HG03135 (cell line): ENCODE data around the gene ABCA1.

ENCODE experiments used
- ATAC-seq: cut with Tn5 transposase; IDR thresholded peaks from one replicate; pipeline ENCODE4 v1.9.1; 2021; ENCODE audit warnings: mild to moderate bottlenecking, moderate library complexity; ENCODE audit not compliant: unreplicated experiment

Gene ABCA1

DNA sequence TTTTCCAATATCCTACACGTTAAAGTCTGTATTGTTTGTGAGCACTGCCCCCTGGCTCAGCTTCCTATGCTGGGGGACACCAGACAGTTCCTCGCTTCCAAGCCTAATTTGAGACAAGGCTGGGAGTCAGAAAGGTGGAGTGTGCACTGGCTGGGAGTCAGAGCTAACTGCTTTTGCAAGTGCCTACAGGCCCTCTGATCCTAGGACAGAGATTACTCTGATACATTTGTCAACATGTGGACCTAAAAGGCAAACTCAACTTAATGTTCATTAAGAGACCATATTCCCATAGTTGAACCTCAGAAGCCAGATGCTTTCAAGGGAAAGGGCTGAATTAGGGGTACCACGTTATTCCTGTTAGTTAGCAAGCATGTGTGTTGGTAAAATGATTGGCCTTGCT is 83.2 kb downstream of the ABCA1 start:
- no peak for ATAC-seq

DNA sequence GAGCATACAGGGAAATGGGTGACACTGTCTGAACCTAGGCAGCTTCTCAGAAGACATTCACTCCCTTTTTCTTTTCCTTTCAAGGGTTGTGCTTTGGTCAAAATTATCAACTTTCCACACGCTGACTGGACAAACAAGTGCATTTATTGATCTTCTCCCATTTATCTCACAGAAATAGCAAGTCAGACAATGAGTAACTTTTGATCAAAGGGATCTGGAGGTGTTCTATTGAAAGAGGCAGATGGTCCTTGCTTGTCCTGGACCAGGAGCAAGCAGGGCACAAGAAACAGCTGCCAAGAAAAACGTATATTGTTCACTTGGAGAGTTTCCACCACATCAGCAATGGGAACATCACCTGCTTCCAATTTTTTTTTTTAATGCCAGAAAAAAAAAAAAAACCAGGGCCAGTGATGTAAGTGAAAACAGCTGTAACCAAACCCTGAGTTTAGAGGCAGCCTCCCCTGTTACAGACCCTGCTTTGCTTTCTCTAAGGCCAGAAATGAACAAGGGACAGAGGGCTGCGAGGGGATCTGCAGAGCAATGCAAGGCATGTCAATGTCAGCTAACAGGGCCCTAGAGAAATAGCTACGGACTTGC is 84.2 kb downstream of the ABCA1 start:
- no peak for ATAC-seq

DNA sequence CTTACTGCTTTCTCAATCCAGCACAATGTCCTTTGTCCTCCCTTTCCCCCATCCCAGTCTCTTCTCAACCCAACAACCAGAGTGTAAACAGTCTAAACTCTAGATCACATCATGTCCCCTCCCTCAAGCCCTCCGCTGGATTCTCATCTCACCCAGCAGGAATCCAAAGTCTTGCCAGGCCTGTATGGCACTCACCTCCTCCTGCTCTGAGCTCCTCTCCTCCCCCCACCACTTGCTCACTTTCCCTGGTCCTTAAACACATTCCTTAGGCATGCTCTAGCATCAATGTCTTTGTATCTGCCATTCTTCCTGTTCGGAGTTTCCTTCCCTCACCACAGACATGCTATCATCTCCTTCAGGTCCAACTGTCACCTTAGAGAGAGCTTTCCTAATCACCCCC is 85.3 kb downstream of the ABCA1 start:
- no peak for ATAC-seq

DNA sequence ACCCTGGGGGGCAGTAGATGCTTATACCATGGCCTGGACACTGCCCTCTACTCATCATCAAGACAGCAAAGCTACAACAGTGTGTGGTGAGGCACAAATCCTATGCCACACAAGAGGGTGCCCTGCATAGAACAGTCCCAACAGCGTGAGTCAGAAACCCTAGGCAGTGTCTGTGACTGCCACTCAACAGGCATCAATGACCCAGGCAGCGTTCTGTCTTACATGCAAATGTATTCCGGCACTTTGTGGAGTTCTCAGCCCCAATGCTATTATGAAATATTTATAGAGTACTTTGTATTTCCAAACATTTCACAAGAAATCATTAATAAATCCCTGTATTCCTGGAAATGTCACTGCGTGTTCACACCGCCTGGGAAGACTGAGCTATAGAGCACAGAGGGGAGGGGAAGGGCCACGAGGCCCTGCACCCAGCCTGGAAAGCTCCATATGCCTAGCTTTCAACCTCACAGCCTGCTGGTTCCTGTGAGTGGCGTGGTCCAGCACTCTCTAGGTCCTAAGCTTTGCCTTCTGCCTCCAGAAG is 86.3 kb downstream of the ABCA1 start:
- ATAC-seq, result no peak

DNA sequence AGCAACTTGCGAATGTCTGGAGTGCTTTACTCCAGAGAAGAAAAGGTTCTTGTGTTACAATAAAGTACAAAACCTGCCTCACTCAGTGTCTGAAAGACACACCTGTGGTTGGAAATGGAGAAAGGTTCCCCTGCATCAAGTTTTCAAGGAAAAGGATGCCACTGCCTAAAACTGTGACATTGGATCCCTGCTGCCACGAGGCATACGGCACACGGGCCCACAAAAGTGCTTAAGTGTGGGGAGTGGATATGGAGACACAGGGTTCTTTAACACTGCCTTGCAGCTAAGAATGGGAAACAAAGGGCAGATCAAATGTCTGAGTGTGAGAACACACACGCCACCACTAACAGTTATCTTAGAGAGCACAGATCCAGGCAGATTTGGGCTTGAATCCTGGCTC is 89.0 kb downstream of the ABCA1 start:
- no peak for ATAC-seq

DNA sequence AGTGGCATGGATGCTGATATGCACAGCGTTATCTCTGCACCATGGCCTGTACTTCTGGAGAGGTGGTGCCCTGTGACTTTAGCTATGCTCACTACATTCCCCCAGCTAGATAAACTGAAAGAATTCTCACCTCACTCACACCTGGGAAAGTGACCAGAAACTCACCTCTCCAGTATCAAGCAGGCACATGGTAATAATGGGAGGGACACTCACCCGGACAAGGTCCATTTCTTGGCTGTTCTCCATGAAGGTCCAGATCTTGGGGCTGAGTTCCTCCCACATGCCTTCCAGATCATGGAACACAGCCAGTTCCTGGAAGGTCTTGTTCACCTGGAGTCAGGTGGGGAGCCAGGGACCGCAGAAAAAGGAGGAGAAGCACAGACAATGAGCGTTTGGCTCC is 91.2 kb downstream of the ABCA1 start:
- peak; percentile 21 for ATAC-seq

DNA sequence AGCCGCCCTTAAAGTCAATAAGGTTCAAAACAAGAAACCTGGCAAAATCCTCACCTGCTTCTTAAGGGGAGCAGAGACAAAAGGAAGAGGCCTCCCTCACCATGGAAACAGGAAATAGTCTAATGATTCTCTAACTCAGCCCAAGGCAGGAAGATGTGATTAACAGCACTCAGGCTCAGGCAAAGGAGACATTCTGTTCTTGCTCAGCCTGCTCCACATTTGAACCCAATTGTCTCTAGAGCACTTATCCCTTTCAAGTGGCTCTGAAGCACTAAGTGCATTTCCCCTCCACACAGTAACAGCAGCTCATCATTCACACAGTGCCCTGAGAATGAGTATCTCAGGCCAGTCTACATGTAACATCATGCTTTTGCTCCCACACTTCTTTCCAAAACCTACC is 91.7 kb downstream of the ABCA1 start:
- ATAC-seq, result peak; percentile 86

DNA sequence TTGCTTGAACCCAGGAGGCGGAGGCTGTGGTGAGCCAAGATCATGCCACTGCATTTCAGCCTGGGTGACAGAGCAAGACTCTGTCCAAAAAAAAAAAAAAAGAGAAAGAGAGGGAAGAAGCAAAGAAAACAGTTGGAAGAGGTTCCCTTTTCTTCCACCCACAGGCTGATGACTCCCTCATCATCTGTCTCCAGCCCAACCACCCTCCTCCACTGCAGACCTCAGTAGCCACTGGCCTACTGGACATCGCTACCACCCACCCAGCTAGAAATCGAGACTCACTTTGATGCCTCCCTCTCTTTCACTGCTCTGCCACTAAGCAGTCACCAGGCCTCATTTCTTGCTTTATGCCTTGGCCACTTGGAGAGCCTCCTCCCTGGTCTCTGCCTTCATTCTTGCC is 92.8 kb downstream of the ABCA1 start:
- ATAC-seq, result no peak

DNA sequence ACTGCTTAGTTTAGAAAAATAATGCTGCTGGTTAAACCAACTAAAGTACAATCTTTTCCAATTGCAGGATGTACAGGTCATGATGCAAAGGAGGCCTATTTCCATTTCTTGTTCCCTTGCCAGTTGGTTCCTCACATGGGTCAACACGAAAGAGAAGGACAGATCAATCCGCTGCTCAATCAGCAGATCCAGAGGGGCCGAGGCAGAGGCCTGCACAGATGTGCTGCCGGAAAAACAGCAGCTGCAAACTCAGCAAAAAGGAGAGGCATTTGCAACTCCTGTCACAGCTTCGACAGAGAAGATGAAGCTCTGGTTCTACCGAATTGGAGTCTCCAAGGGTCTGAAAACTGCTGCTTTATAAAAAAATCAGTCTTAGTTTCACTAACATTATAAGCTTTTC is 94.3 kb downstream of the ABCA1 start:
- ATAC-seq, result no peak

DNA sequence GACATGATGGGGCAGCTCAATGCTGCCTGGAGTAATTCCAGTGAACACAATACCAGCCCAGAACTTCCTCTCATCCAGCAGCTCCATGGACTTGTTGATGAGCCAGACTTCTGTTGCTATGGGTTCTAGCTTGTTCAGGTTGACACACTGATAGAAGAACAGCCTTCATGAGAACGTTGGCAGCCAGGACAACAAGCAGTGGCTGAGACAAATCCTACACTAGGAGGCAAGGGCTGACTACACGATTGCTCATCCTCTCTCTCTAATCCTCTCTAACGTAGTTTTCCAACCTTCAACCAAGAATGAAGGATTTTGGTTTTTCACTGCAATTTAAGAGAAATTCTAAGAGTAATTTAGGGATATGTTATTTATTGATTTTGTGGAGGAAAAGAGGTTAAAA is 96.3 kb downstream of the ABCA1 start:
- ATAC-seq, result no peak

DNA sequence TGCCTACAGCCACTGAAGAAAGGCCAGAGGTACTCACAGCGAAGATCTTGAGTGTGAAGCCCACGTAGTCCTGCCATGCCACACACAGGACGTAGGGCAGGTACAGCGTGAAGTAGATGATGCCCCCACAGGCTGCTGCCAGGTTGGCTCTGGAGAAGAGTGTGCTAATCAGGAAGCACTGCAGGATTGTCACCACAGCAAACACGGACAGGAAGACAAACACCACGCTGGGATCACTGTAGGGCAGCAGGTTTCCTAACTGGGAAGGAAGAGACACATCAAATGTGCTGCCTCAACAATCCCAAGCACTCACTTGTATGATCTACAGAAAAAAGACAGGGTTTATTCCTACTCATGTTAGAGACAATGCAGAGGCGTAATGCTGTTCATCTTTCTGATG is 101.0 kb downstream of the ABCA1 start:
- ATAC-seq, result no peak

DNA sequence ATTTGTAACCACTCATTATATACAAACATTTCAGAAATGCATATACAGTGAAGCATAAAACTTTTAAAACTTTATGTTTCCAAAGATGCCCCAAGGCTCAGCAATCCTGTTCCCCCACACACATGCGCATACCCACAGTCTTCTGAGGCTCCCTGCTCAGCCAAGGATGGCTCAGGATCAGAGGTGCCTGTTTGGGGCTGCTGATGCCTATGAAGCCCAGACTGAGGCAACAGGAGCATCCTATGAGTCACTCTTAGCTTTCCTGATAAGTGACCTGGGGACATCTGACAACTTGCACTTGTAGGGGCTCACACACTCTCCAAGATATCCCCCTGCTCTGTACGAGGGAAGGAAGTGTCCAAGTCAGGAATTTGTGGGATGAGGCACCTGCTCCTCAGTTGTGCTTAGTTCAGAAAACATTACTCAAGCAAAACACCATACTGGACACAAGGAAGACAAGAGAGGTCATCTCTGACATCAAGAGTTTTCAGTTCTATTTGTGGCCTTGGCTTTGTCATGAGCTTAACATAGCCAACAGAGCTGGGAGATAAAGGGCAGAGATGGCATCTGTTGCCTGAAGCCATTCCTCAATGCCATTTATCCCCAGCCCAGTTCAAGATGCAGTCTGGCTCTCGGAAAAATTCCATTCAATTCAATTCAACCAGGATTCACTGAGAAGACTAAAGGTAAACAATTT is 101.7 kb downstream of the ABCA1 start:
- ATAC-seq, result no peak

DNA sequence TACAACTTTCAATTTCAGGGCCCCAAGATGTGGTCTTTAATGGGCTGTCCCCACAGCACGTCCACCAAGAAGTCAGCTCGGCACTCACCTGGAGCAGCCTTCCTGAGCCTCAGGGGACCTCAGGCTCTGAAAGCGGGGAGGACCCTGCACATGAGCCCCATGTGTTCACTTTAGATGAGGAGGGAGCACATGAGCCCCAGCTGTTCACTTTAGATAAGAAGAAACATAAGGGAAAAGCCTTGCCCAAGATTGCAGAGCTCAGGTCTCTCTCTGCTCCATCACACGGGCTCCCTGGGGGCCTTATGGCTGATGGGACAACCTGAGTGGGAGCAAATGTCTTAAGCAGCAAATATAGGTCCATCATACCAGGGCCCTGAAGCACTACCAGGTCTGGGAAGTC is 107.6 kb downstream of the ABCA1 start:
- no peak for ATAC-seq

DNA sequence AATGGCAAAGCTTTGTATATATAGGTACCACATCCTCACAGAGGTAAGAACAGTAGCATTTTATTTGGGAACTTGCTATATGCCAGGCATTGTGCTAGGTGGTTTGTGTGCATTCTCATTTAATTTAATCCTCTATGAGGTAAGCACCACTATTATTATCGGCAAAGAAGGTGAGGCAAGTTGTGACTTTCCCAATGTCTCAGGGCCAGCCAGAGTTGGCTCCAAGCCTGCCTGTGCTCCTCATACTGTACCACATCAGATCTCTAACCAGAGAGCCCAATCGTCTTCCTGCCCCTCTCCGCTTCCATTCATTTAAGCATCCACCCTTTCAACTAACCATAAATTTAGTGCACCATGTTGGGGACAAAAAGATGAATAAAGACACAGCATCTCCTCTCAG is 108.9 kb downstream of the ABCA1 start:
- no peak for ATAC-seq

DNA sequence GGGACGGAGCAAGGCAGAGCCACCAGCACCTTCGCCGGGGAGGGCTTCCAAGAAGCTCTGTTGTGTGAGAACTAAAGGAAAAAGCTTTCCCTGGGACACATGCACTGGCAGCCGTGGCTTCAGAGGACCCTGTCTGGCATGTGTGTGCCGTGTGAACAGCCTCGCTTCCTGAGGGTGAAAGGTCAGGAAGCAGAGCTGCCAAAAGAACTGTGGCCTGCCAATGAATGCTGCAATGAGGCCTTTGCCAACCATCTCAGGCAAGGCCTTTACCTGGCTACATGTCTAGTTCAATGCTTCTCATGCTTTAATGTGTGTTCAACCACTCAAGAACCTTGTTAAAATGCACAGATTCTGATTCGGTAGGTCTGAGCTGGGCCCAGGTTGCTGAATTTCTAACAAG is 110.5 kb downstream of the ABCA1 start:
- ATAC-seq, result no peak

DNA sequence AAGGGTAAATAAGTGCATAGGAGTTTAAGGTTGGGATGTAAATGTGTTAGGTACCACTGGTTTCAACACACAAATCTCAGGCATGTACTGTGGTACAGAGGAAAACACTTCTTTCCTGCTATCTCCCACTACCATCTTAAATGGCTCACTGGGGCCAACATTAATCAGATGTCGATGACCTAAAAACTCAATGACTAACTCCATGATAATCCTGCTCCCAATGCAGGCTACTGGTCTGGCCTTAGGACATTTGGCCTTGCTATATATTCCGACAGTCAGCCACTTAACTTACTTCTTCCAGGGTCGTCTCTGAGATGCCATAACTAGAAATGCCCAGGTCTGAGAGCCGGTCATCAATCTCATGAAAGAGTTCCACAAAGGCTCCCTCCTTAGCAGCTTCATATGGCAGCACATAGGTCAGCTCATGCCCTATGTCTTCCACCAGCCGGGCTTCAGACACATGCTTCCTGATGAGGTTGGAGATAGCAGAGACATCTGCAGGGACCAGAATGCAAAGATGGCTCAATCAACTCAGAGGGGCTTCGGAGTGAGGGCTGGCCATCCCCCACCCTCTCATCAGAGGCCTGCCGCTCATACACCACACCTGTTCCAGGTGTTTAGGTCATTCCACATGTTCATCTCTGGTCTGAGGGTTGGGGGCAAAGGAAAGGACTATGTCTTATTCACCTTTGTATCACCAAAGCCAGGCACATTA is 111.9 kb downstream of the ABCA1 start:
- no peak for ATAC-seq

DNA sequence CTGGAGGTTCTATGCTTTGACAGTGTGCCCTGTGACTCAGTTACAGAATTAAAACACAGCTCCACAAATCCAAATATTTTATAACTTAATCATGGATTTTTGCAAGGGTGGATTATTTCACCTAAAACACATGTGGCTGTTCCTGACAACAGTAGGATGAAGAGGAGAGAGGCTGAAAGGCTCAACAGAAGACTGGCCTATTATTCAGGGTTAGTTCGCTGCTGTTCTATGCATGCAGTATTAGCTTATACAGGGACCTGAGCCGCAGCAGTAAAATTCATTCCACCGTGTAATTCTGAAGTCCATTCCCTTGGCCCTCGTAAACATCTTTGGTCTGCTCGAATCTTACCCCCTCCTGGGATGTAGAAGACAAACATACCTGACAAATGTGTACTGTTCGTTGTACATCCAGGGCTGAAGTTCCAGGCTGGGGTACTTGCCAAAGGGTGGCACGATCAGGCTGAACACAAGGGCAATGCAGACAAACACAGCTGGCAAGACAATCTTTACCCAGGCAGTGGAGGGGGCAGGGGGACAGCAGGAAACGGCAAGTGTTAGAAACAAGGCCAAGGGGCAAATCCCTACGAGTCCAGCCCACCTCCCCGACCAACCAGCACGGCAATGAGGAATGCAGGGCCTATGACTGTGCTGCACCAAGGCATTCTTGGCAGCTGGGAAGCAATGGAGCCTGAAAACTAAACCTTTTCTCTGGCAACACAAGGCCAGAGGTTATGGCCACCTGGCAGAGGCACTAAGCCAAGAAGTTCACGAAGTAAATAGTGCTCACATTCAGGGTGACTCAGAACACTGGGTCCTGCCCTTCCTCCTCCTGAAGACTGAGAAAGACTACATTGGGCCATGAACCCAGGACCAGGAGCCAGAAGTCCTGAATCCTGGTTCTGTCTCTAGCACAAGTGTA is 117.3 kb downstream of the ABCA1 start:
- no peak for ATAC-seq

DNA sequence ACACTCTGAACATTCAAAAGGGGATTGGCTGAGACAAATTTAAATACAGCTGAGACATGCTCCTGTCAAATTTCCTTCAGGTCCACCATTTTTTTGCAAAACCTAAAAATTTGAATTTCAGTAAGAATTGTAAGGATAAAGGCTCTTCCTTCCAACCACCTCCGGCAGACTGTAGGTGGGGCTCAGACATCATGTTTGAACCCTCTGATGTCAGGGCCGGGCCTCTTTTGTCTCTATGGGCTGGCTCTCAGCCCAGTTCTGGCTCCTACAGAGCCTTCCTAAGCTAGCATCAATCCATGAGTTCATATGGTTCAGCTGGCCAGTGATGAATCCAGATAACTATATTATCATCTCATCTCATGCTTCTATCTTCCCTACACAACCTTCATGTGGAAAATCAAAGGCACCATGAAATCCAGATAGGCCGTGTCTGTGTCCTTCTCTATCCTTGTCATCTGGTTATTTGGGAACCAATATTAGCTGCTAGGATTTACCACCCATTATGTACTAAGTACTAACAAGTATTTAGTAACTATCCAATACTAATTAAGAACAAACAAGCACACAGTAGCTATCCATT is 119.8 kb downstream of the ABCA1 start:
- no peak for ATAC-seq

DNA sequence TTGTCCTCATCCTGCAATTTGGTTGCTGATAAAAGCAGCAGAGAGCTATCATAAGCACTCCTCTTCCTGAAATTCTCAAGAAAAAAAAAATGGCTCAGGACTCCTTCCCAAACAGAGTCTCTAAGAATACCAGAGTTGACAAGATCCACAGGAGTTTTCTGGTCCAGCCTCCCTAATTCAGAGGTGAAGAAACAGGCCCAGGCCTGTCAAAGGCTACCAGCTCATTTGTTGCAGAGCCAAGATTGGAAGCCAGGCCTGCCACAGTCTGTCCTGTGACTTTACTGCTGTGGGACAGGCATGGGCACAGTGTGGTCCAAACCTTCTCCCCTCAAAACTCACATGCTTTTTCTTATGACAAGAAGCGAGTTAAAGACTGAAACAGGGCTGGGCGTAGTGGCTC is 122.5 kb downstream of the ABCA1 start:
- ATAC-seq, result no peak

DNA sequence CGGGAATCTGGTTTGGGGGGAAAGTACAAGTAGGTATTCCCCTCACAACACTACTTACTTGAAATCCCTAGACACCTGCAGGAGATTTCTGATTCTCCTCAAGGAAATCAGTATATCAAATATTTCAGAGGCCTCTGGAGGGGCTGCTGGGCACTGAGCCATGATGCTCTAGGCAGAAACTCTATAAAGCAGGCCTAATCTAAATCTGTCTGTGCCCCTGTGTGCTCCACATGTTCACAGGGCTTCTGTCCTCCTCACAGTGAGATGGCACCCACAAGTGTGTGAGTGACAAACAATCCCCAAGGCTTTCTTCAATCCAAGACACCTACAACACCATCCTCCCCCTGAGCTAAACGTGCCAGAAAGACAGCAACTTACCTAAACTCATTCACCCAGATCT is 125.0 kb downstream of the ABCA1 start:
- no peak for ATAC-seq

DNA sequence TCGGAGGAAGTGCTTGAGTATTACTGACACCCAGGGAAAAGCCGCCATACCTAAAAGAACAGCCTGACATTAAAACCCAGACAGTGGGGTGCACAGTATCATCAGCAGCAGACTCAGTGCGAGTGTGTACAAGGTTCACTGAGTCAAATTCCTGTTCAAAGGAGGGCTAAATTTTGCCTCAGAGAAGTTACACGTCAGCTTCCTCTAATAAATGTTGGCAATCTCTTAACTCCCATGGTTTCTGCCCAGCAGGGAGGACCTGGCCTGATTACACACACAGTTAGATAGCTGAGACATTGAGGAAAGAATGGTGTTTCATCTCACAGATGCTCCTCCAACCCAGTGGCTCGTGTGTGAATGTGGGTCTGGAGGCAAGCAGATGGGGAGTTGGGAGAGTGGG is 125.8 kb downstream of the ABCA1 start:
- no peak for ATAC-seq
